Measurements from ENCODE around the gene S100PBP.

S100PBP gene

GRCh38 chr1:32830092-32830852 is 12.8 kb downstream of the S100PBP start:
- no peak for DNase-seq (ENCODE audit: low spot score)

GRCh38 chr1:32831878-32832277 is 14.4 kb downstream of the S100PBP start:
- DNase-seq (ENCODE audit: low spot score): no peak

GRCh38 chr1:32848354-32849063 is 31.1 kb downstream of the S100PBP start:
- no peak for DNase-seq (ENCODE audit: low spot score)

GRCh38 chr1:32855861-32856617 is 38.6 kb downstream of the S100PBP start:
- DNase-seq (ENCODE audit: low spot score): no peak

- no peak for DNase-seq (ENCODE audit: low spot score)
These were observed 40.7 kb downstream of the S100PBP start for GRCh38 chr1:32858136-32858535.

GRCh38 chr1:32858791-32859190 is 41.3 kb downstream of the S100PBP start:
- no peak for DNase-seq (ENCODE audit: low spot score)

GRCh38 chr1:32859915-32860314 is 42.5 kb downstream of the S100PBP start:
- DNase-seq (ENCODE audit: low spot score): no peak

GRCh38 chr1:32860566-32860965 is 43.1 kb downstream of the S100PBP start:
- no peak for DNase-seq (ENCODE audit: low spot score)

- no peak for DNase-seq (ENCODE audit: low spot score)
These were observed 44.6 kb downstream of the S100PBP start for GRCh38 chr1:32861904-32862695.

GRCh38 chr1:32863218-32863880 is 45.9 kb downstream of the S100PBP start:
- no peak for DNase-seq (ENCODE audit: low spot score)

- DNase-seq (ENCODE audit: low spot score): no peak
These were observed 46.4 kb downstream of the S100PBP start for GRCh38 chr1:32863881-32864245.

GRCh38 chr1:32864375-32865019 is 47.0 kb downstream of the S100PBP start:
- DNase-seq (ENCODE audit: low spot score): no peak

- DNase-seq (ENCODE audit: low spot score): no peak
These were observed 48.4 kb downstream of the S100PBP start for GRCh38 chr1:32865639-32866405.

GRCh38 chr1:32867151-32867550 is 49.7 kb downstream of the S100PBP start:
- no peak for DNase-seq (ENCODE audit: low spot score)

- no peak for DNase-seq (ENCODE audit: low spot score)
These were observed 50.2 kb downstream of the S100PBP start for GRCh38 chr1:32867671-32868070.

GRCh38 chr1:32868085-32868484 is 50.6 kb downstream of the S100PBP start:
- DNase-seq (ENCODE audit: low spot score): no peak

- DNase-seq (ENCODE audit: low spot score): no peak
These were observed 51.5 kb downstream of the S100PBP start for GRCh38 chr1:32868806-32869455.

- DNase-seq (ENCODE audit: low spot score): no peak
These were observed 52.6 kb downstream of the S100PBP start for GRCh38 chr1:32869923-32870614.
